CD4-positive, alpha-beta T cell treated with Interleukin-6 at 100 ng/mL for 8 hours (primary cell): ENCODE data around the gene MAN2A1.
"Not testable (repeated sequence)": the region's sequence is repeated elsewhere in the genome, so short reads cannot be mapped to it uniquely, and the experiment has no call there.

ENCODE experiments used
- DNase-seq: peaks from one replicate; pipeline ENCODE4 v3.0.0-alpha.2; 2020; ENCODE audit warnings: mixed read lengths, low spot score

Gene MAN2A1

DNA sequence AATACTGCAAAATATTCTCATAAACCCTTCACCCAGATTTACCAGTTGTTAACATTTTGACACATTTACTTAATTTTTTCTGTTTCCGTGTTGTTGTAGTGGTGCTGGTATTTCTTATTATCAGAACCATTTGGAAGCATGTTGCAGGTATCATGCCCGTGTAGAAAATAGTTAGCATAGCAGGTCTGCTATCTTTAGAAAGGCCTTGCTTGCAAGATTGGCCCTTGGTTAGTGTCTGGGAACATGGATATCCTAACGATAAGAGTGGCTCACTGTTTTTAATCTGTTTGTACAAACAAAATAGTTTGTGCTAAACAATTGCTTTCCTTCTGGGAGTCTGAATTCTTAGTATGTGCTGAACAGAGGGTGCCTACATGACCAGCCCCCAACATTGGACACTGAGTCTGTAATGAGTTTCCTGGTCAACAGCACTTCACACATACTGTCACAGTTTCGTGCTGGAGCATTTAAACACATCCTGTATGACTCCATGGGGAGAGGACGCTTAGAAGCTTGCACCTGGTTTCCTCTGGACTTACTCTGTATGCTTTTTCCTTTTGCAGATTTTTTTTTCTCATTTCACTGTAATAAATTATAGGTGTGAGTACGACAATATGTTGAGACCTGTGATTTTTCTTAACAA, 66.9 kb downstream of the MAN2A1 start:
- DNase-seq, result no peak

DNA sequence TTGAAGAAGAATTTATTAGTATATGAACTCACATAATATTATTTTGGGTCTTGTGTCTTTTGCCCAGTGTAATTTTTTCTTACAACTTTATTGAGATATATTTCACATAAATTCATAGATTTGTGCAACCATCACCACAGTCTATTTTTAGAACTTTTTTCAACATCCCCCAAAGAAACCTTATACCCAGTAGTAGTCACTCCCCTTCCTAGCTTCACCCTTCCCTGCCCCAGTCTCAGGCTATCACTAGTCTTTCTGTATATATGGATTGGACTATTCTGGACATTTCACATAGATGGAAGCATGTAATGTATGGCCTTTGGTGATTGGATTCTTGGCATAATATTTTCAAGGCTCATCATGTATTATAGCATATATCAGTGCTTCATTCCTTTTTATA, 67.8 kb downstream of the MAN2A1 start:
- DNase-seq, result no peak

DNA sequence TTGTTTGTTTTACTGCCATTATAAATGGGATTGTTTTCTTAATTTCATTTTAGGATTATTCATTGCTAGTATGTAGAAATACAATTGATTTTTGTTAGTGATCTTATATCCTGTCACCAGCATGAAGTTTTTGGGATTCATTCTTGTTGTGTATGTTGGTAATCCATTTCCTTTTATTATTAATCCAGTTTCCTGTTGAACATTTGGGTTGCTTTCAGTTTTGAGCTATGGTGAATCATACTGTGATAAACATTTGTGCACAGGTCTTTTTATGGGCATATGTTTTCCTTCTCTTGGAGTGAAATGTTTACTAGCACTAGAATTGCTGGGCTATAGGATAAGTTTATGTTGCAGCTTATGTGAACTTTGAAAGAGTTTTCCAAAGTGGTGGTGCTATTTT, 69.6 kb downstream of the MAN2A1 start:
- DNase-seq, result no peak

DNA sequence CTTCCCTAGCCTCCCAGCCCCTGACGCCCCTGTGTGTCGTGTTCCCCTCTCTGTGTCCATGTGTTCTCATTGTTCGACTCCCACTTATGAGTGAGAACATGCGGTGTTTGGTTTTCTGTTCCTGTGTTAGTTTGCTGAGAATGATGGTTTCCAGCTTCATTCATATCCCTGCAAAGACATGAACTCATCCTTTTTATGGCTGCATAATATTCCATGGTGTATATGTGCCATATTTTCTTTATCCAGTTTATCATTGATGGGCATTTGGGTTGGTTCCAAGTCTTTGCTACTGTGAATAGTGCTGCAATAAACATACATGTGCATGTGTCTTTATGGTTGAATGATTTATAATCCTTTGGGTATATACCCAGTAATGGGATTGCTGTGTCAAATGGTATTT, 70.4 kb downstream of the MAN2A1 start:
- not testable (repeated sequence) for DNase-seq

DNA sequence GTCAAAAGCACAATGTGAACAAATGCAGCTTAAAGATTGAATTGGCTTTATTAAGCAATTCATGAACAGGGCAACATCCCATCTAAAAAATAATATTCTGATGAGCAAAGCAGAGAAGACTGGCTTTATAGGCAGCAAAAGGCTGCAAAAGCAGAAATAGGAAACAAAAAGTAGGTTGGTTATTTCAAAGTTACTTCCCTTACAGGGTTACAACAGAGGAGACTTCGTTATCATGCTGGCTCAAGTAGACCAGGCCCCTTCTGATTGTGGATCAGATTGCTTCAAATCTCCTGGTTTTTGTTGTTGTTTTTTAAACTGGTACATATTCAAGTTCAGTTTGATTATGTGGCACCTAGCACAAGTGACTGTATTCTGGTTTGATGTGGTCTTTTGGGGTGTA, 73.1 kb downstream of the MAN2A1 start:
- no peak for DNase-seq

DNA sequence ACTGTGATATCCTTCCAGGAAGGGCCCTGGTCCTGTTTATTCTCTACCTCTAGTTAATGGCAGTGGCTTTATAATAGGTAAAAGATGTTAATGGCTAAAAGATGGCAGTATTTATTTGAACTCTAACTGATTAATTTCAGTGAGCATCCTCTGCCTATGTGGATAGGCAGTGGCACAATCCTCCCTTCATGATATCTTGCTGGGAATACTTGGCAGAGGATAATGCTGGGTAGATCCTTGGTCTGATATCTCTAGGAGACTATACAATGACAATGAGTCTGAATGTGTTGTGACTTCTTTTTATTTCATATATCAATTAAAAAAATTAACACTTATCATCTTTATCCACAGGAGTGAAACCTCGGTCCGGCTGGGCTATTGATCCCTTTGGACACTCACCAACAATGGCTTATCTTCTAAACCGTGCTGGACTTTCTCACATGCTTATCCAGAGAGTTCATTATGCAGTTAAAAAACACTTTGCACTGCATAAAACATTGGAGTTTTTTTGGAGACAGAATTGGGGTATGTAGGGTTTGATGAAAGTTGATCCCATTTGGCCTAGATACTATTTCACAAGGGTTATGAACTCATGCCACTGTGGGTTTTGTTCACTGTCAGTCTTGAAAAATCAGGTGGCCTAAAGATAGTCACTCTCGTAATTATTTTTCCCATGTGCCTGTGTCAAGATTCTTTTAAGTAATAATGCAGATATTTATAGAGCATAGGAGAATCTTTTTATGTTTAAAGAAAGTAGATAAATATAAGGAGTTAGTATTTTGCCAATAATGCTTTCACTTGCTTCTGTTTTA, 77.7 kb downstream of the MAN2A1 start:
- DNase-seq, result no peak

DNA sequence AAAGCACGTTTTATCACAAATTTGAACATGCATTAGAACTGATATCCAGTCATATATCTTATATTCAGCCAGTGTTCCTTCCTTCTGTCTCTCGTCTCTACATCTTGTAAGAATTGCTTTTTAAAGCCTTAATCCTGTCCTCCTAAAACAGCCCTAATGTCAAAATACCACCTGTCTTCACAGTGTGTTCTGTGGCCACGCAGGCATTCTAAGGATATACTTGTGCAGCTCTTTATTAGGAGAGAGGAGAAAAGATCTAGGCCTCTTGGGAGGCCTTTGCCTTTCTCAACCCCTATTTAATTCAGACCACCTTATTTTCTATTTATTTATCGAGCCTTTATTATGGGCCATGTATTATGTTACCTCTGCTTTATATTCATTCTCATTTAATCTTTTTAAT, 78.3 kb downstream of the MAN2A1 start:
- no peak for DNase-seq

DNA sequence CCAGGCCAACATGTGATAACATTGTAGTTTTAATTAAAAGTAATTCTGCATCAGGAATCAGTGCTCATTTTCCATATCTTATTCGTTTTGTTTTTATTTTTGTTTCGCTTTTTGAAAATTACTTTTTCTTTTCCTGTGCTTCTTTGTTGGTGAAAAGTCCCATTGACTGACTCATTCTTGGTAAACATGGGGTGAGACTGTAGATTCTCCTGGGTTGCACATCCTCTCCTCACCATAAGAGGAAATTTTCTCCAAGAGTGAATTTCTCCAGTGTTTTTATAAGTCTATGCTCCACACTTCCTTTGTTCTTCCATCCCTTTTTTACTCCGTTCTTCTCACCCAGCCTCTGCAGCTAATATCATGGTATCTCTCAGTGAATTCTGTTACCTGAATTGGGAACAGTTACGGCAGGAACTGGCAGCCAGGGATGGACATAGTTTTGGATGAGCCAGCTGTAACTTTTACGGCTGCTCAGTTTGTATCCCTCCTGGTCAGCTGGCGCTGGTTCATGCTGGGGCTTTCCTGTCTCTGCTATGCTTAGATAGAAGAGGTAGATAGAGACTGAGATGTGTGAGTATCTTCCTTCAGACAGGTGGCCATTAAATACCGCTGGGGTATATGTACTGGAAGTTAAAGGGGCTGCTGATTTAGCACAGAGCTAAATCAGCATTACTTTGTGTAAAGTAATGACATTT, 80.0 kb downstream of the MAN2A1 start:
- DNase-seq, result no peak

DNA sequence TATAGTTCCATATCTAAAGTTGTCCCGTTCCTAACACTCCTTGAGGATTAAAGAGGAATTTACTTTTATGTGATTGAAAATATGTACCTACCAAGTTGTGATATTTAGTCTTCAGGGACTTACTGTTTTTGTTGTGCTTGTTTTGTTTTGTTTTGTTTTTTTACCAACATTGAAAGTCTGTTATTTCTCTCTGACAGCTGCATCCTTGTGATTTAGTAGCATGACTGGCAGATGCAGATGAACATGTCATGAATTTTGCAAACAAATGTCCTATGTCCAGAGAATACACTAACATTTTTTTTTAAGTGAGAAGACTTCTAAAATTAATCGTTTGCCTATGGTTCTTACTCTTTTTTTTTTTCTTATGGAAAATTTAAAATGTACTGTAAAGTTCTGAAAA, 85.4 kb downstream of the MAN2A1 start:
- no peak for DNase-seq

DNA sequence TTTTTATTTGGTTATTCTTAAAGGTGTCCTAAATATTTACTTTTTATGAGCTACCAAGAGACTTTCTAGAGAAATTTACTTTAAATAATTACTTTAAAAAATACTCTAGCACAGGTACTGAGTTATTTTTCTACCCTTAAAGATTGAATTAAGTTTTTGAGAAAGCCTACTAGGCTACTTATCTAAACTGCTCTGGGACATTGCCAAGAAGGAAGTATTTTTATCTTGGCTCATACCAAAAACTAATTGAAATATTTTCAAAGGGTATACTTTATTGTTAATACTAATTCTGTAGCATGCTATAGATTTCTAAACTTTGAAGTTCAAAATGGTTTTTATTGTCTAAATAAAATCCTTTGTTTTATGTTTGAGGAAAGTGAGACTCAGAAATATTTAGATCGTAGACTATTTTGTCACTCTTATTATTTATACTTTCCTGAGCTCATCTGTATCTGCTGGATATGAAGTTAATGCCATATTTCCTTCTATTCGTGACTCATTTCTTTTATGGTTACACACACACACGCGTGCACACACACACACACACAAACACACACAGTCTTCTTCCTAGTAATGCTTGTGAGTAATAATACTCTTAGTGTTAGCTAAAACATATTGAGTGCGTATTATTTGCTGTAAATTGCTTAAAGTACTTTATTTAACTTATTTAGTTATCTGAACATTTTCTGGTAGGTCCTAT, 89.5 kb downstream of the MAN2A1 start:
- no peak for DNase-seq

DNA sequence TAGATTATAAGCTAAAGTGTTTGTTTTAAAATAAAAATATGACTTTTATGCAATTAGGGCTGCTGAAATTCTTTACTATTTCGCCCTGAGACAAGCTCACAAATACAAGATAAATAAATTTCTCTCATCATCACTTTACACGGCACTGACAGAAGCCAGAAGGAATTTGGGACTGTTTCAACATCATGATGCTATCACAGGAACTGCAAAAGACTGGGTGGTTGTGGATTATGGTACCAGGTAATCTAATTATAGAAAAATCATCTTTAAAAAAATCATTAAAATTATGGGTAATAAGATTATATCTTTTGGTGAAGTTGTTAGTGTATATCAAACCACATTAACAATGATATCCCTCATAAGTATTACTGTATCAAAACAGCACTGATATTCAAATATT, 95.0 kb downstream of the MAN2A1 start:
- DNase-seq, result no peak

DNA sequence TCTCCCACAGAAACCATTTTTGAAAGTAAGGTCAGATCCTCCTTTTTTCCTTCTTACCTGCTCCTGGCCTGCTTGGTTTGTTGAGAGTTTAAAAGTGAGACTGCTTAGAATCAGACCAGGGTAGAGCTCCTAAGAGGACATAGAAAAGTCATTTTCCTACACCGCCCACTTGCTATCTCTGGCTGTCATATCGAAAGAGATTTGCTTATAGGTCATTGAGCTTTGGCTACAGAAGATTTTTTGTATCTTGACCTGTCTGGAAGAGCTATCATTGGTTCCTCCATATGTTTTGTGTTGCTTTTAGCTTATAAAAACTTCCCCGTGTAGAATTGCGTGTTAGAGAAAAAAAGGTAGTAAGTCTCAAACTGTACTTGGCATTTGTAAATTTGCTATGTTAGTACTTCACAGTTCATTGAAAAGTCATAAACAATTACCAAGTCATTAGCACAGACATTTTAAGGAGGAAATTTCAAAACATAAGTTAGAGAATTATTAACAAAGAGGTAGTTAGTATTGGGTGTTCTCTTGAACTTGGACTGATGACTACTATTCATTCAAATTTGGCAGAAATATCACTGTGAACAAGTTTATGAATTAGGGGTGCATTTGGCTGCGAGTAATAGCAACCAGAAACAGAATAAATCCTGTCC, 96.6 kb downstream of the MAN2A1 start:
- no peak for DNase-seq

DNA sequence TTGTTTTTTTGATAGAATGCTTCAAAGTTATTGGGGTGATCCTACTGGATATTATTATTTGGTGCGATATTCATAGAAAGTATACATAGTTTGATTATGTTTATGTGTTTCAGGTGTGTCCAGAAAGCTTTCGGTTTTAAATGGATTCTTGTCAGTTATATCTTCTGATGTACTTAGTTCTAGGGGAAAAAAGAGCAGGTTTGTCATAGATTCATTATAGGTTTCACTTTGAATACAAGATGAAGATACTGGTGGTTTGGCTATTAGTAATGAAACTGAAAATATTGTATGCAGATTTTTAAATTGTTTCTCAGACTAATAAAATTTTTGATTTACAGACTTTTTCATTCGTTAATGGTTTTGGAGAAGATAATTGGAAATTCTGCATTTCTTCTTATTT, 98.9 kb downstream of the MAN2A1 start:
- no peak for DNase-seq

DNA sequence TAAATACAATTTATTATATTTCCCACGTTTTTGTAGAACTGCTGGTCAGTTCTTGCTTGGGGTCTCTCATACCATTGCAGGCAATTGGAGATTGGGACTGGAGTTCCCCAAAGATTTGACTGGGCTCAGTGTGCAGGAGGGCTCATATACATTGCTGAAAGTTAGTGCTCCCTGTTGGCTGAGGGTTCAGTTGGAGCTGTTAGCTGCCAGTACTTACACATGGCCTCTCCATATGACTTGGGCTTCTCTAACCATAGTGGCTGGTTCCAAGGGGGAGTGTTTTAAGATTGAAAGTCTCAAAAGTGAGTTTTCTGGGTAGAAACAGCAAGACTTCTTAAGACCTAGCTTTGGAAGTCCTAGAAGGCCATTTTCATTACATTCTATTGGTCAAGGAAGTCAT, 102.9 kb downstream of the MAN2A1 start:
- DNase-seq, result no peak

DNA sequence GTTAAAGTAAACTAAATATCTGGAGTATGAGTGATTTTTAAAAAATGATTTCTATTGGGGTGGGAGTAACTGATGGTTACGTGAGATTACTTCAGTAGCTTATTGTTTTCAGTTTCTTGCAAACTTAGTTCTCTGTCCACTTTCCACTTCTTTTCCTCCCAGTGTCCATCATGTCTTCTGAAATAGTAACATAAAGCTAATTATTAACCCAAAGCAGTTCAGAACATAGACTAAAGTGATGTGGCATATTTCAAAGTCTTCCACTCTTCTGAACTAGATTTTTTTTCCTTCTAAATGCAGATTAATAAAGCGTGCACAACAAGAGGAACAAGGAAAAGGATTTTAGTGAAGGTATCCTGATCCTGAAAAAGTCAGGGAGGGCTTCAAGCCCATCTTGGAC, 114.1 kb downstream of the MAN2A1 start:
- no peak for DNase-seq

DNA sequence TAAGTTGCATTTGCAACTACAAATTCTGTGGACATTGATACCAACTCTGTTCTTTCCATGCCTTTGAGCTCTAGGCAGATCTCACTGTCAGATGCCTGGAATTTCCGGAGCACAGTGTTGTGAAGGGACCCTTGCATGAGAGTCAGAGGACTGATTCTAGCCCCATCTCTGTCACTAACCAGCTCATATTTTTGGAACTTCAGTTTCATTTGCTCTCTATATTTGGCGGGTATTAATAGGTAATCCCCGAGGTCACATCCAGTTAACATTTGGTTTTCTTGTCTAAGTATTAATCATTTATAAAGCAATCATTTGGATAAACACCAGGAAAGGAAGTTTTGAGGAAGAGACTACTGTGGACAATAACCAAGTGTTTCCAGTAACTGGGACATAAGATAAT, 115.7 kb downstream of the MAN2A1 start:
- DNase-seq, result no peak

DNA sequence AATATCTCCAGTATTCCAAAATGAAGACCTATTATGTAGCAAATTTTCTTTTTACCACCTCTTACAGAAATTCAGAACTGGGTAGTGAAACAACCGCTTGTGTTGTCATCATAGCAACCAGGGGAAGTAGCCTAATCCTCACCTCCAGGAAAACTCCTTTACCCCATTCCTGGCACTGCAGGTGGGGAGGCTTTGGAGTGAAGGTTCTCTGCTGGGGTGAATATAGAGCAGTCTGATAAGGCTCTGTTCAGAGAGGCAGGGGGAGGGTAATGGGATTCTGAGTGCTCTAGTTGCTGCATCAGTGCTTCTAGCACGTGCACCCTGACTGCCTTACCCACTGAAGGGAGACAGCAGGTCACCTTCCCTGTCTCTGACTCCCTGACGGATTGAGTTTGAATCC, 116.2 kb downstream of the MAN2A1 start:
- no peak for DNase-seq

DNA sequence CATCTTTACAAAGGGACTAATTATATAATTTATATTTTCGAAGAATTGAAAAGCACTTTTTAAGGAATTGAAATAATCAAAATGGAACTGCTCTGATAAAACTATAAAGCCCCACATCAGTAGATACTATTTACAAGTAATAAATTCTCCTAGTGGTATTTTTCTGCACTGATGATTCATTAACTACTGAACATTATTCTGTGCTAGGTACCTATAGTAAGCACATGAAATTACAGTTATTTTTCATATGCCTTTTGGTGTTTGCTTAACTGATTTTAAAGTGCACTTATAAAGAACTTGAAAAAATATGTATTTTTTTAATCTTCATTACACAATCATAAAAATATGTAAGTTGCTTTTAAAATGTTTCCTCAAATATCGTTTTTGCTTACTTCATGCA, 123.0 kb downstream of the MAN2A1 start:
- DNase-seq, result no peak

DNA sequence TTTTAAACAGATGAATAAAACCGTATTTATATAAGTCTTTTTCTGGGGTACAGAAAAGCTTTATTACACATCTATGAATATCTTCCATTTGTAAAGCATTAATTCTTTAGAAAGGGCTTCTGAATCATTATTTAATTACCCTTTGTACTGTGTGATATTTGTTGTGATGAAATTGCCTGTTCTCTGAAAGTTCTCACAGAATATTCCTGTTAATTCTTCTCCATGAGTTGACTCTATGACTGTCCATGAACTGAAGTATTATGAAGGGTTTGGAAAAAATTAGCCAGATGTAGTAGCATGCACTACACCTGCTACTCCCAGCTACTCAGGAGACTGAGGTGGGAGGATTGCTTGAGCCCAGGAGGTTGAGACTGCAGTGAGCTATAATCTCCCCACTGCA, 127.0 kb downstream of the MAN2A1 start:
- no peak for DNase-seq

DNA sequence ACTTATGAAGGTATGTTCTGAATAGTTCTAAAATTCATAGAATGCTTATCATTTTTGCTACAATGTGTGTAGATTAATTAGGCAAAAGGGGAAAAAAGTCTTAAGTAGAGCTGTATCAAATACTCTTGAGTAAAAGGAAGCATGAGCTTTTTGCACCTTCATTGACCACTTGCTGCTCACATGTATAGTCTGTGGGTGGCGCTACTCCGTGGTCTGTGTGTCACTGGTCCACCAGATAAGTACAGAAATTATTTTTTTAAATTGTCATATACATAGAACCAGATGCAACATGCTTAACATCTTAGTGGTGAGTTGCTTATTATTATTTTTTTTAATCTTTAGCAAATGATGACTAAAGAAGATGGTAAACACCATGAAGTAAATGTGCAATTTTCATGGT, 130.2 kb downstream of the MAN2A1 start:
- no peak for DNase-seq

DNA sequence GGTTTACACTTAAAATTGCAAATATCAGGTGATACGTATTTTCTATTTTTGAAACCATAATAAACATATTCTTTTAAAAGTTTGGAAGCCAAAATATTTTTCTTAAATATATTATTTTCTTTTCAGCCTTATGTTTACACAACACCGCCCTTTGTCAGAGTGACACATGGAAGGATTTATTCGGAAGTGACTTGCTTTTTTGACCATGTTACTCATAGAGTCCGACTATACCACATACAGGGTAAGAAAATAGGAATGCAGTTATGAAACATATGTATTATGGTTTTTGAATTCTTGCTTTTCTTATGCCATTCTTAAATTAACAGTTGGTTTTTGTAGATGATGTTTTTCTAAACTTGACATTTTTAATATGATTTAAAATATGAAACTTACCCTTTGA, 133.9 kb downstream of the MAN2A1 start:
- DNase-seq, result no peak

DNA sequence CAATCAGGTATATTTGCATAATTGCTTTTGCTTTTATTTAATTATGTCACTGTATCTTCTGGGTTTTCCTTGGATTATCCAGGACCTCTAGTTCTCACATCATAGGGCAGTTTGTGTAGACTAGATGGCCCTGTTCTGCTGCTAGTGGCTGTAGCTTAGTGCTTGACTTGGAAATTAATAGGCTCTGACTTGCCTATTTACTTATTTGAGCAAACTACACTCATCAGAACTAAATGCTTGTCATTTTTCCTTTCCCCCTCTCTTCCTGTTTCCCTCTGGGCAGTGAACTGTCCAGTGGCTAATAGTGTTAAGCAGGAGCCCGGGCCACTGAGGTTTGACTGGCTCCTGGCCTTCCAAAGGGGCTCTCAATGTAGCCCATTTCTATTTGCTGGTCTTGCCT, 135.7 kb downstream of the MAN2A1 start:
- DNase-seq, result no peak
